Psoas muscle (tissue), 8 donors: Measurements from ENCODE around the gene TBCK. TPM values are rescaled to one million over a fixed set of nuclear protein-coding genes. Genes with fewer than 3 reads are reported as not detected.

Experiments used
- ATAC-seq, 4 donors: fragments of 200-7000 bp; cut with Tn5 transposase; one replicate each; pipeline ENCODE4 v1.9.1; 2020; ENCODE audit warnings: moderate library complexity in 3 of 4, mild to moderate bottlenecking in 2 of 4
- DNase-seq, 2 donors: peaks; one replicate each; pipeline ENCODE4 v3.0.0-alpha.2; 2020
- H3K27ac ChIP-seq: fragments of 200-600 bp; one replicate; pipeline ENCODE4 v1.8.0; 2022
- H3K27me3 ChIP-seq, 3 donors: fragments of 200-600 bp in 1 of 3; one replicate each; pipeline versions ENCODE4 v1.6.1 to v1.8.0; 2013 to 2022; ENCODE audit warnings: low read length in 2 of 3, mild to moderate bottlenecking in 2 of 3, moderate library complexity in 1 of 3; ENCODE audit not compliant: insufficient read depth in 3 of 3
- H3K36me3 ChIP-seq, 2 donors: fragments of 200-600 bp in 1 of 2; one replicate each; pipeline versions ENCODE4 v1.6.1 to v1.8.0; 2013 to 2022; ENCODE audit warnings: low read depth in 1 of 2, mild to moderate bottlenecking in 1 of 2, moderate library complexity in 1 of 2; ENCODE audit not compliant: insufficient read depth in 1 of 2
- H3K4me1 ChIP-seq: fragments of 200-600 bp; one replicate; pipeline ENCODE4 v1.8.0; 2022
- H3K4me3 ChIP-seq: fragments of 200-600 bp; one replicate; pipeline ENCODE4 v1.8.0; 2022; ENCODE audit warnings: mild to moderate bottlenecking
- H3K9me3 ChIP-seq: fragments of 200-600 bp; one replicate; pipeline ENCODE4 v1.8.0; 2022
- WGBS, 3 donors: extraction: QIAGEN DNeasy Blood & Tissue Kit; methylation state at CpG; one replicate each; pipeline versions ENCODE4 v1.1.6 to v1.1.7; 2013; 5-methylcytosine and 5-hydroxymethylcytosine counted together
- intact Hi-C, 2 donors: fragments of 100-400 bp; cut with DNase I; formaldehyde crosslinking; loops; one replicate each; pipeline versions ENCODE4 v1.11.0 to v1.14.2; 2022
- polyA plus RNA-seq, 3 donors: library from polyadenylated mRNA; stranded (reverse); fragments of 200-250 nt; gene quantifications; one replicate each; pipeline ENCODE4 v1.2.3, GENCODE V29; 2013
- total RNA-seq, 4 donors: library from RNA; stranded (reverse); fragmentation: NEBNext Ultra II Directional in 2 of 4; extraction: Animal tissue kit (Norgen Biotek cat#: 25700) in 2 of 4; gene quantifications; one replicate each; pipeline versions ENCODE4 v1.2.1 to v1.2.4, GENCODE V29; 2021 to 2023
- TF ChIP-seq, protein P1 (sequence below): fragments of 200-600 bp; IDR thresholded peaks from one replicate; pipeline ENCODE4 v1.8.0; 2022; ENCODE audit warnings: antibody characterized with exemption
- donor health status: healthy with polysubstance abuse.
- donor health status: DM: no; HTN: no; CAD: no; lungs with moderate emphysema.
- donor health status: Bipolar disorder and iron deficiency.
- donor health status: healthy.
- donor health status: DM: yes; HTN: yes; CAD: no.
- donor health status: DM: no; HTN: no; CAD: no.
- donor health status: DM: no; HTN: no; CAD: no.
- donor health status: DM: yes; HTN: yes; CAD: no.

TBCK gene
- total and polyA plus RNA-seq, 7 donors = 1.9 to 16.8 (median 9.7) TPM

DNA sequence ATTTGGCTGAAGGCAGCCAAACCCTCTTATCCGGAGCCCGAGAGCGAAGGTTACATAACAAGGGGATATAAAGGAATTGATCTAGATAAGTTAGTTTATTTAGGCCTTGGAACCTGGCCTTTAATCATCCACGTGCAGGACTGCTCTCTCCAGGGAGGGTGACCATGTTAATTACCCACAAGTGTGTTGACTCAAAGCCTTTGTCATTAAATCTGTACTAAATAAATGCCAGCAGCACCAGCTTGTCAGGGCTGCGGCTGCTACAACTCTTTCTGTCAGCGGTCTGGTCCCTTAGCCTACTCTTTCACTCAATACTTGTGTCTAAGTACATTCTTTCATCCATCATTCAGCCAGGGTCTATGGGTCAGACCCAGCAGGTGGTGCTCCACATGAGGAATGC is 206.1 kb downstream of the TBCK start:
- Histone ChIP-seq H3K4me3 (no peak overlapping the region), H3K36me3 (peaks cover 6 to 17% of the 10 kb centered on the region in 2 donors), H3K9me3 (peaks cover 35% of the 10 kb centered on the region), H3K27me3 (no peaks in the 10 kb centered on the region), H3K4me1 (no peaks in the 10 kb centered on the region), H3K27ac (no peak overlapping the region)
- 96 to 97% (median 96%) methylated on average over 6 of the region's 6 CpGs for WGBS, 3 donors
- ATAC-seq (no peak), DNase-seq (no peak)
- intact Hi-C loops = no loop called here
- TF ChIP-seq, protein P1, sequence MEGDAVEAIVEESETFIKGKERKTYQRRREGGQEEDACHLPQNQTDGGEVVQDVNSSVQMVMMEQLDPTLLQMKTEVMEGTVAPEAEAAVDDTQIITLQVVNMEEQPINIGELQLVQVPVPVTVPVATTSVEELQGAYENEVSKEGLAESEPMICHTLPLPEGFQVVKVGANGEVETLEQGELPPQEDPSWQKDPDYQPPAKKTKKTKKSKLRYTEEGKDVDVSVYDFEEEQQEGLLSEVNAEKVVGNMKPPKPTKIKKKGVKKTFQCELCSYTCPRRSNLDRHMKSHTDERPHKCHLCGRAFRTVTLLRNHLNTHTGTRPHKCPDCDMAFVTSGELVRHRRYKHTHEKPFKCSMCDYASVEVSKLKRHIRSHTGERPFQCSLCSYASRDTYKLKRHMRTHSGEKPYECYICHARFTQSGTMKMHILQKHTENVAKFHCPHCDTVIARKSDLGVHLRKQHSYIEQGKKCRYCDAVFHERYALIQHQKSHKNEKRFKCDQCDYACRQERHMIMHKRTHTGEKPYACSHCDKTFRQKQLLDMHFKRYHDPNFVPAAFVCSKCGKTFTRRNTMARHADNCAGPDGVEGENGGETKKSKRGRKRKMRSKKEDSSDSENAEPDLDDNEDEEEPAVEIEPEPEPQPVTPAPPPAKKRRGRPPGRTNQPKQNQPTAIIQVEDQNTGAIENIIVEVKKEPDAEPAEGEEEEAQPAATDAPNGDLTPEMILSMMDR = no peak

DNA sequence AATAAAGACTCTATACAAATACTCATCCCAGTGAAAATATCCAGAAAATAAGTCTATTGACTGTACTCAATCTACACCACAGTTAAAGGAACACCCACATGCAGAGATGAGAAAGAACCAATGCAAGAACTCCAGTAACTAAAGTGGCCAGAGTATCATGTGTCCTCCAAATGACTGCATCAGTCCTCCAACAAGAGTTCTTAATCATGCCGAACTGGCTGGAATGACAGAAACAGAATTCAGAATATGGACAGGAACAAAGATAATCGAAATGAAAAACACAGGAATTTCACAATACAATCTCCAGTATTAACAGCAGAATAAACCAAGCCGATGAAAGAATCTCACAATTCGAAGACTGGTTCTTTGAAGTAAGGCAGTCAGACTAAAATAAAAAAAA is 210.3 kb downstream of the TBCK start:
- DNase-seq (no peak), ATAC-seq (no peak)
- Histone ChIP-seq H3K27me3 (no peaks in the 10 kb centered on the region), H3K4me1 (no peaks in the 10 kb centered on the region), H3K27ac (no peak overlapping the region), H3K36me3 (peaks cover 2 to 6% of the 10 kb centered on the region in 2 donors), H3K9me3 (peaks cover 22% of the 10 kb centered on the region), H3K4me3 (no peak overlapping the region)
- TF ChIP-seq, protein P1 = no peak
- whole genome bisulfite sequencing, 3 donors = 96 to 98% (median 98%) methylated on average over 4 of the region's 4 CpGs
- intact Hi-C loops = loop anchor here in 1 of 2 donors (1.0 kb wide), 1 partner anchor 40 kb away; no protein-coding TSS in a partner anchor

DNA sequence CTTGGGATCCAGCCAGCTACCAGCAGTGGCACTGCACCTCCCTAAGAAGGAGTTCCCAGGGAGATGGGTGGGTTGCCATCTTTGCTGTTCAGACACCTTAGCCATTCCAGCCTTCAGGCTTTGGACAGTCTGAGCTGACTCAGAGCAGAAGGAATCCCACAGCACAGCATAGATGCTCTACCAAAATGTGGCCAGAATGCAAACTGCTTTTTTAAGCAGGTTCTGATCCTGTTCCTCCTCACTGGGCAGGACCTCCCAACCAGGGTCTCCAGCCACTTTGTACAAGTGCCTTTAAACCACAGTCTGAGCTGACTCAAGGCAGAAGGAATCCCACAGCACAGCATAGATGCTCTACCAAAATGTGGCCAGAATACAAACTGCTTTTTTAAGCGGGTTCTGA is 211.7 kb downstream of the TBCK start:
- no peak for ATAC-seq
- 100% methylated on average over 1 of the region's 1 CpG for WGBS, 3 donors
- no peaks in the 10 kb centered on the region for H3K27me3 ChIP-seq
- TF ChIP-seq, protein P1 = no peak
- no peak overlapping the region for H3K27ac ChIP-seq
- H3K4me1 ChIP-seq = no peaks in the 10 kb centered on the region
- no peak for DNase-seq
- peaks cover 8% of the 10 kb centered on the region for H3K9me3 ChIP-seq
- H3K4me3 ChIP-seq = no peak overlapping the region
- H3K36me3 ChIP-seq = peaks cover 2 to 6% of the 10 kb centered on the region in 2 donors
- intact Hi-C loops = no loop called here

DNA sequence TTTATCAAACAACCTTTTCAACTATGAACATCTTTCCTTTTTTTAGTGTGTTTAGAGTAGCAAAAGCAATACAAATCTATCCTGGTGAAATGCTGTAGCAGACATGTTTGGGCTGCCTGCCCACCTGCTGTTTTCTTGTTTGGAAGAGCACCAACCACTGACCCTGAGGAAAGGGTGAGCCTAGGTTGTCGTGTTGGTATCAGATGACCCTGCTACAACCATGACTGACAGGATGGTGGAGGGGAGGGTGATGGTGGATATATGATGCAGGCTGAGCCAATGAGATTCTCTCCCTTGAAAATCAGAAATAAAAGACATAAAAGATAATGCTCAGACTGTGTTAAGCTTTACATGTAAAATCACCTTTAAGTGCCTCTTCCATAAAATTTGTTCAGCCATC is 219.6 kb downstream of the TBCK start:
- H3K27ac ChIP-seq = no peak overlapping the region
- no peak for ATAC-seq
- H3K9me3 ChIP-seq = no peaks in the 10 kb centered on the region
- intact Hi-C loops = no loop called here
- TF ChIP-seq, protein P1 = no peak
- H3K27me3 ChIP-seq = no peaks in the 10 kb centered on the region
- no peak for DNase-seq
- no peaks in the 10 kb centered on the region for H3K4me1 ChIP-seq
- H3K4me3 ChIP-seq = no peak overlapping the region
- 18 to 44% (median 23%) methylated on average over 1 of the region's 1 CpG for WGBS, 3 donors
- H3K36me3 ChIP-seq = peaks cover 0 to 15% of the 10 kb centered on the region in 2 donors

DNA sequence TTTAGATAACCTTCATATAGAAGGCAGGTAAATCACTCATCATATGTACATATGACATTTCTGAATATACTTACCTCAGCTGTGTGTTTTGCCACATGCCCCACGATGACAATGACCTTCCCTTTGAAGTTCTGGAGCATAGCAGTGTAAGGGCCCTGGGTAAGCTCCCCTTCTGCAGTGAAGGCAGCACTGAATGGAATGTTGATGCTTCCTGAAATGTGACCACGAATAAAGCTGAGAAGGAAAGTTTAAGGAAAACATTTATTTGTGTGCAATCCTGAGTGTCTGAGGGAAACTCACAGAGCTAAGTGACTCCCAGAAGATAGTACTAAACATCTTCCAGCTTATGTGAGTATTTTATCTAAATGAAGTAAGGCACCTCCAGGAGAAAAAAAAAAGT is 220.6 kb downstream of the TBCK start:
- intact Hi-C loops = no loop called here
- no peak for DNase-seq

More for the DNA sequence above, 220.6 kb downstream of the TBCK start:
- ATAC-seq = no peak
- WGBS, 3 donors = 36 to 41% (median 37%) methylated on average over 2 of the region's 2 CpGs
- no peaks in the 10 kb centered on the region for H3K9me3 ChIP-seq
- no peak overlapping the region for H3K27ac ChIP-seq
- TF ChIP-seq, protein P1 = no peak
- H3K27me3 ChIP-seq = no peaks in the 10 kb centered on the region
- peaks cover 4 to 22% of the 10 kb centered on the region in 2 donors for H3K36me3 ChIP-seq
- H3K4me3 ChIP-seq = no peak overlapping the region
- no peaks in the 10 kb centered on the region for H3K4me1 ChIP-seq
